NK-92 (cell line): Measurements from ENCODE around the gene FTO.

Experiments
- DNase-seq: peaks from one replicate; lab custom pipeline; 2025; ENCODE audit not compliant: unreplicated experiment; lab: John Stamatoyannopoulos, UW

Gene FTO

GRCh38 chr16:53996961-53997360 lies 293.0 kb downstream of the FTO start:
- DNase-seq: no peak

- no peak for DNase-seq
Observed at GRCh38 chr16:53998024-53998810, 294.3 kb downstream of the FTO start.

- no peak for DNase-seq
Observed at GRCh38 chr16:53998966-53999522, 295.1 kb downstream of the FTO start.

- DNase-seq: no peak
Observed at GRCh38 chr16:53999841-54000240, 295.9 kb downstream of the FTO start.

GRCh38 chr16:54000361-54000760 lies 296.4 kb downstream of the FTO start:
- no peak for DNase-seq

- DNase-seq: no peak
Observed at GRCh38 chr16:54006693-54007092, 302.7 kb downstream of the FTO start.

- no peak for DNase-seq
Observed at GRCh38 chr16:54007504-54007903, 303.5 kb downstream of the FTO start.

- DNase-seq: no peak
Observed at GRCh38 chr16:54009464-54010176, 305.7 kb downstream of the FTO start.

GRCh38 chr16:54015147-54015546 lies 311.2 kb downstream of the FTO start:
- no peak for DNase-seq

GRCh38 chr16:54022362-54022761 lies 318.4 kb downstream of the FTO start:
- no peak for DNase-seq

- DNase-seq: no peak
Observed at GRCh38 chr16:54026456-54026855, 322.5 kb downstream of the FTO start.

- no peak for DNase-seq
Observed at GRCh38 chr16:54027062-54027461, 323.1 kb downstream of the FTO start.

GRCh38 chr16:54027558-54027957 lies 323.6 kb downstream of the FTO start:
- DNase-seq: no peak

- DNase-seq: no peak
Observed at GRCh38 chr16:54027995-54028394, 324.0 kb downstream of the FTO start.

- no peak for DNase-seq
Observed at GRCh38 chr16:54030451-54030850, 326.5 kb downstream of the FTO start.

GRCh38 chr16:54031107-54031760 lies 327.3 kb downstream of the FTO start:
- DNase-seq: no peak

GRCh38 chr16:54033747-54034146 lies 329.8 kb downstream of the FTO start:
- no peak for DNase-seq

- no peak for DNase-seq
Observed at GRCh38 chr16:54034684-54035083, 330.7 kb downstream of the FTO start.

- no peak for DNase-seq
Observed at GRCh38 chr16:54040480-54040879, 336.5 kb downstream of the FTO start.

GRCh38 chr16:54040975-54041374 lies 337.0 kb downstream of the FTO start:
- no peak for DNase-seq

- DNase-seq: no peak
Observed at GRCh38 chr16:54048586-54049495, 344.9 kb downstream of the FTO start.
